ENCODE measurements around the gene GNG8. TPM values are rescaled to one million over a fixed set of nuclear protein-coding genes. Genes with fewer than 3 reads are reported as not detected.

GNG8 gene
- total and polyA plus RNA-seq, 9 donors: 0.70 to 2.7 (median 0.89) TPM; not detected in 5

- Histone ChIP-seq H3K4me3 (ENCODE audit: low read length) (no peak overlapping the region), H3K36me3 (ENCODE audit: control insufficient read depth, insufficient read depth, low read length) (no peaks in the 10 kb centered on the region), H3K27ac (ENCODE audit: low read length) (peak overlapping the region; percentile 47), H3K9me3 (replicated peaks; ENCODE audit: control insufficient read depth, low read depth, low read length) (no peaks in the 10 kb centered on the region), H3K4me1 (ENCODE audit: control insufficient read depth, insufficient read depth, low read length) (peaks cover 50% of the 10 kb centered on the region), H3K27me3 (ENCODE audit: control insufficient read depth, insufficient read depth, low read length) (peaks cover 2% of the 10 kb centered on the region)
- DNase-seq: peak; percentile 67
- WGBS (ENCODE audit: insufficient coverage): 44% methylated on average over 5 of the region's 9 CpGs
These were observed 17.3 kb downstream of the GNG8 start for GRCh38 chr19:46618670-46619231.

GRCh38 chr19:46617601-46618000 lies 18.4 kb downstream of the GNG8 start:
- H3K27ac ChIP-seq (ENCODE audit: low read length): no peak overlapping the region

GRCh38 chr19:46616631-46617322 lies 19.2 kb downstream of the GNG8 start:
- DNase-seq: peak; percentile 70

More at GRCh38 chr19:46617601-46618000, 18.4 kb downstream of the GNG8 start:
- DNase-seq: no peak
- no peaks in the 10 kb centered on the region for H3K9me3 ChIP-seq (replicated peaks; ENCODE audit: control insufficient read depth, low read depth, low read length)
- WGBS (ENCODE audit: insufficient coverage): 78% methylated on average over 3 of the region's 6 CpGs
- no peak overlapping the region for H3K4me3 ChIP-seq (ENCODE audit: low read length)
- peaks cover 44% of the 10 kb centered on the region for H3K4me1 ChIP-seq (ENCODE audit: control insufficient read depth, insufficient read depth, low read length)
- H3K36me3 ChIP-seq (ENCODE audit: control insufficient read depth, insufficient read depth, low read length): no peaks in the 10 kb centered on the region
- H3K27me3 ChIP-seq (ENCODE audit: control insufficient read depth, insufficient read depth, low read length): peaks cover 2% of the 10 kb centered on the region

GRCh38 chr19:46615966-46616365 lies 20.0 kb downstream of the GNG8 start:
- Histone ChIP-seq H3K4me3 (ENCODE audit: low read length) (no peak overlapping the region), H3K36me3 (ENCODE audit: control insufficient read depth, insufficient read depth, low read length) (peaks cover under 1% of the 10 kb centered on the region), H3K27me3 (ENCODE audit: control insufficient read depth, insufficient read depth, low read length) (peaks cover 2% of the 10 kb centered on the region), H3K4me1 (ENCODE audit: control insufficient read depth, insufficient read depth, low read length) (peaks cover 41% of the 10 kb centered on the region), H3K27ac (ENCODE audit: low read length) (no peak overlapping the region), H3K9me3 (replicated peaks; ENCODE audit: control insufficient read depth, low read depth, low read length) (no peaks in the 10 kb centered on the region)
- 98% methylated on average over 6 of the region's 10 CpGs for WGBS (ENCODE audit: insufficient coverage)
- DNase-seq: no peak

More at GRCh38 chr19:46616631-46617322, 19.2 kb downstream of the GNG8 start:
- no peaks in the 10 kb centered on the region for H3K9me3 ChIP-seq (replicated peaks; ENCODE audit: control insufficient read depth, low read depth, low read length)
- no peak overlapping the region for H3K27ac ChIP-seq (ENCODE audit: low read length)
- H3K36me3 ChIP-seq (ENCODE audit: control insufficient read depth, insufficient read depth, low read length): no peaks in the 10 kb centered on the region
- H3K27me3 ChIP-seq (ENCODE audit: control insufficient read depth, insufficient read depth, low read length): peaks cover 2% of the 10 kb centered on the region
- peaks cover 48% of the 10 kb centered on the region for H3K4me1 ChIP-seq (ENCODE audit: control insufficient read depth, insufficient read depth, low read length)
- no peak overlapping the region for H3K4me3 ChIP-seq (ENCODE audit: low read length)
- 22% methylated on average over 17 of the region's 17 CpGs for WGBS (ENCODE audit: insufficient coverage)

GRCh38 chr19:46614114-46614722 lies 21.8 kb downstream of the GNG8 start:
- 3% methylated on average over 7 of the region's 12 CpGs for WGBS (ENCODE audit: insufficient coverage)
- Histone ChIP-seq H3K4me1 (ENCODE audit: control insufficient read depth, insufficient read depth, low read length) (peaks cover 28% of the 10 kb centered on the region), H3K36me3 (ENCODE audit: control insufficient read depth, insufficient read depth, low read length) (peaks cover 15% of the 10 kb centered on the region), H3K27me3 (ENCODE audit: control insufficient read depth, insufficient read depth, low read length) (no peaks in the 10 kb centered on the region), H3K4me3 (ENCODE audit: low read length) (no peak overlapping the region), H3K9me3 (replicated peaks; ENCODE audit: control insufficient read depth, low read depth, low read length) (no peaks in the 10 kb centered on the region), H3K27ac (ENCODE audit: low read length) (no peak overlapping the region)
- DNase-seq: peak; percentile 88

- Histone ChIP-seq H3K9me3 (replicated peaks; ENCODE audit: control insufficient read depth, low read depth, low read length) (no peaks in the 10 kb centered on the region), H3K27me3 (ENCODE audit: control insufficient read depth, insufficient read depth, low read length) (no peaks in the 10 kb centered on the region), H3K4me3 (ENCODE audit: low read length) (no peak overlapping the region), H3K4me1 (ENCODE audit: control insufficient read depth, insufficient read depth, low read length) (peaks cover 21% of the 10 kb centered on the region), H3K36me3 (ENCODE audit: control insufficient read depth, insufficient read depth, low read length) (peaks cover 21% of the 10 kb centered on the region), H3K27ac (ENCODE audit: low read length) (no peak overlapping the region)
- DNase-seq: no peak
- WGBS (ENCODE audit: insufficient coverage): 85% methylated on average over 5 of the region's 22 CpGs
These were observed 22.5 kb downstream of the GNG8 start for GRCh38 chr19:46613525-46613924.

- Histone ChIP-seq H3K36me3 (ENCODE audit: control insufficient read depth, insufficient read depth, low read length) (peaks cover 39% of the 10 kb centered on the region), H3K9me3 (replicated peaks; ENCODE audit: control insufficient read depth, low read depth, low read length) (no peaks in the 10 kb centered on the region), H3K4me3 (ENCODE audit: low read length) (no peak overlapping the region), H3K4me1 (ENCODE audit: control insufficient read depth, insufficient read depth, low read length) (peaks cover 18% of the 10 kb centered on the region), H3K27me3 (ENCODE audit: control insufficient read depth, insufficient read depth, low read length) (no peaks in the 10 kb centered on the region), H3K27ac (ENCODE audit: low read length) (no peak overlapping the region)
- WGBS (ENCODE audit: insufficient coverage): 66% methylated on average over 5 of the region's 6 CpGs
- DNase-seq: no peak
These were observed 24.2 kb downstream of the GNG8 start for GRCh38 chr19:46611776-46612175.

- Histone ChIP-seq H3K27me3 (ENCODE audit: control insufficient read depth, insufficient read depth, low read length) (no peaks in the 10 kb centered on the region), H3K4me3 (ENCODE audit: low read length) (no peak overlapping the region), H3K4me1 (ENCODE audit: control insufficient read depth, insufficient read depth, low read length) (peaks cover 16% of the 10 kb centered on the region), H3K27ac (ENCODE audit: low read length) (peak overlapping the region; percentile 7), H3K9me3 (replicated peaks; ENCODE audit: control insufficient read depth, low read depth, low read length) (no peaks in the 10 kb centered on the region), H3K36me3 (ENCODE audit: control insufficient read depth, insufficient read depth, low read length) (peaks cover 46% of the 10 kb centered on the region)
- DNase-seq: no peak
- 72% methylated on average over 12 of the region's 17 CpGs for WGBS (ENCODE audit: insufficient coverage)
These were observed 24.9 kb downstream of the GNG8 start for GRCh38 chr19:46610851-46611770.

GRCh38 chr19:46610413-46610775 lies 25.6 kb downstream of the GNG8 start:
- Histone ChIP-seq H3K36me3 (ENCODE audit: control insufficient read depth, insufficient read depth, low read length) (peaks cover 53% of the 10 kb centered on the region), H3K4me3 (ENCODE audit: low read length) (no peak overlapping the region), H3K4me1 (ENCODE audit: control insufficient read depth, insufficient read depth, low read length) (peaks cover 16% of the 10 kb centered on the region), H3K27ac (ENCODE audit: low read length) (peak overlapping the region; percentile 7), H3K27me3 (ENCODE audit: control insufficient read depth, insufficient read depth, low read length) (no peaks in the 10 kb centered on the region), H3K9me3 (replicated peaks; ENCODE audit: control insufficient read depth, low read depth, low read length) (no peaks in the 10 kb centered on the region)
- no CpG with 5 or more reads among the region's 5 CpGs for WGBS (ENCODE audit: insufficient coverage)
- DNase-seq: no peak

Data from muscle of leg (tissue), 11 donors.